ENCODE results near the gene XAF1.
"Not testable (repeated sequence)": the region's sequence is repeated elsewhere in the genome, so short reads cannot be mapped to it uniquely, and the experiment has no call there.

Gene XAF1

GRCh38 chr17:6753006-6753445 lies 2.8 kb upstream of the XAF1 start:
- peak in 1 of 3 donors; percentile 20 for DNase-seq (ENCODE audit: low read depth in 2 of 3, low spot score in 1 of 3)

DNA sequence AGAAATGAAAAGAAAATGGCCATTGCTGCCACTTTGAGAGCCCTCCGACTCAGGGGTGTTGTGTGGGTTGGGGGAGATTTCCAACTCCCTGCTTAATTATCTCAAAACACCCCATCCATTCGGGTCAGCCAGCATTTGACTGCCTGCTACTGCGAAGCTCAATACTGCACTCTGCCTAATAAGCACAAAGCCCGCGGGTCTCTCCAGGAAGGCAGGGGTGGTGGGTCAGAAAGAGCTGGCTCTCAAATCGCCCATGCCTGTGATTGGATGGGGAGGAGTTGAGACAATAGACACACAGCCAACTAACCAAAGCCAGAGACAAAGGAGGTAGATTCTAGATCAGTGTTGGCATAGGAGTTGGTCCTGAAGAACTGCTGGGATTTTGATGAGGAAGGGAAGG lies 2.3 kb upstream of the XAF1 start:
- DNase-seq (ENCODE audit: low read depth in 2 of 3, low spot score in 1 of 3) = no peak

DNA sequence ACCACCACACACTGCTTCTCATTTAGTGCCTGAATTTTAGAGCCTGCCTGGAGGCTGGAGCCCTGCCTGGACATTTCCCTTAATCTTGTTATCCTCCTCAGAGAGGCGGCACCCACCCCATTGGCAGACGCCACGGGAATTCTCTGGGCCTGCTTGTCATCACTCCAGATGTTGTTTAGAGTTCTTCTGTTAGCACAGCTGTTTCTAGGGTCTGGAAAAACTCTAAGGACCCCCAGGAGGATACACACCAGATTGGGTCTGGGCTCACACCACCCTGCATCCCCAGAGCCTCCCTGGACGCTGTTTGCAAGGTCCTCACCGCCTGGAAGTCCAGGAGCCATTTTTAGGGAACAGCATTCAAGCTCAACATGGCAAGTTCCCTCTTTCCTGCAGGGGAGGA lies 565 bp upstream of the XAF1 start:
- DNase-seq (ENCODE audit: low read depth in 2 of 3, low spot score in 1 of 3) = no peak

DNA sequence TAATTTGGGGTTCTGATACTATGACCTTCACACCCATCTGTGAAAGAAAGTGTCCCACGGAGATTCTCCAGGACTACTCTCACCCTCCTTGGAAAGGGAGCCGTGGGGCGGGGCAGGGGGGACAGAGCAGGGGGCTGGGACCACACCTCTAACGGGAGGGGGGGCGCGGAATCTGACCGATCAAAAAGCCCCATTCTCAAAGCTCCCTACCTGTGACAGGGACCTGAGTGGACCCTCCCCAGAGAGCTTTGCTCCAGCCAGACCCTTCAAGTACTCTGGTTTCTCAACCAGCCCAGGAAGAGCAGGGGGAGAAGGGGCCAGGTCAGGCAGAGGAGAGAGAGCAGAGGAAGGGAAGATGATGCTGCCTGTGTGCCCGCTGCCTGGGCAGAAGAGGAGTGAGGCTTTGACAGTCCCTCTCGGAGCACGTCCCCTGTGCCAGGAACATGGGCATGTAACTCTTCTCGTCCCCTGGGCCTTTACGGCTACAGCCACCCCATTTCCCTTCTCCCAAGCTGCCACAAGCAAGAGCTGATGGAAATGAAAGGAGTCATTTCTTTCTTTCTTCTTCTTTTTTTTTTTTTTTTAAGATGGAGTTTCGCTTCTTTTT lies 682 bp downstream of the XAF1 start:
- no peak for DNase-seq (ENCODE audit: low read depth in 2 of 3, low spot score in 1 of 3)

DNA sequence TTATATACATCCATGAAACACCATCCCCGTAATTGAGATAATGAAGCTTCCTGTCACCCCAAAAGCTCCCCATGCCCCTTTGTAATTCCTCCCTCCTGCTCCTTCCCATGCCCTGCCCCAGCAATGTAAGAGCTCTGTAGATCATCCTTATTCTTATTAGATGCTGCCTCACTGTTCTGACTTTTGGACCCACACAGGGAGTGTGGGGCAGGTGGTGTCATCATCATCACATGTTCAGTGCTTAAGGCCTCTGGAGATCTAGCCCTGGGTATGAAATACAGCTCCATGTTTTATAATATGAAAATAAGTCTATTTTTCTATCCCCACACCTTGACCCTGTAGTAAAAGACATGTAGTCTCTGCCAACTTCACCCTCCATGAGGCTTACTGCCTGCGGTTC lies 1.9 kb downstream of the XAF1 start:
- DNase-seq (ENCODE audit: low read depth in 2 of 3, low spot score in 1 of 3) = no peak

- DNase-seq (ENCODE audit: low read depth in 2 of 3, low spot score in 1 of 3) = no peak
Measured at GRCh38 chr17:6761779-6762178, 5.9 kb downstream of the XAF1 start.

DNA sequence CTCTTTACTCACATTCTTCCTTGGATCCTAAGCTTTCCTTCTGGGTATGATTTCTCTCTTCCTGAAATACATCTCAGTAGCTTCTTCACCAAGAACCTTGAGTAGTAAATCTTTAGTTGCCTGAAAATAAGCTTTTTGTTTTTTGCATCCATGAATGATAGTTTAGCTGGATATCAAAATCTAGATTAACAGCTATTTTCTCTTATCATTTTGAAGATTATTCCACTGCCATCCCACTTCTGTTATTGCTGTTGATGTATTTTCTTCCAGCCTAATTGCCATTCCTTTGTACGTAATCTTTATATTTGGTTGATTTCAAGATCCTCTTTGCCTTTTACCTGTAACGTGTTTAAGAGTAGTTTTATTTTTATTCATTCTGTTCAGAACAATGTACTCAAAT lies 12.6 kb downstream of the XAF1 start:
- no peak for DNase-seq (ENCODE audit: low read depth in 2 of 3, low spot score in 1 of 3)

DNA sequence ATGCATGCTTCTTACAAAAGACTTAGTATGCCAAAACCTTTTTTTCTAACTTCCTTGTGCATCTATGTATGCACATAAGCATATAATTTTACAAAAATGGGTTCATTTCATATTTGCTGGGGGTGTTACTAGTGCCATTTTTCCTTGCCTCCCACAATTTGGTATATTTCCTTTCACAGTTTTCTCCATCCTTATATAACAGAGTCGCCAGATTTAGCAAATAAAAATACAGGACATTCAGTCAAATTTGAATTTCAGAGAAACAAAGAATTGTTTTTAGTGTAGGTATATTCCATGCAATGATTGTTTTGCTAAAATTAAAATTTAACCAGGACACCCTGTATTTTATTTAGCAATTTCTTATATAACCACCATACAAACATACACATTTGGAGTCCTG lies 16.2 kb downstream of the XAF1 start:
- DNase-seq (ENCODE audit: low read depth in 2 of 3, low spot score in 1 of 3) = no peak

DNA sequence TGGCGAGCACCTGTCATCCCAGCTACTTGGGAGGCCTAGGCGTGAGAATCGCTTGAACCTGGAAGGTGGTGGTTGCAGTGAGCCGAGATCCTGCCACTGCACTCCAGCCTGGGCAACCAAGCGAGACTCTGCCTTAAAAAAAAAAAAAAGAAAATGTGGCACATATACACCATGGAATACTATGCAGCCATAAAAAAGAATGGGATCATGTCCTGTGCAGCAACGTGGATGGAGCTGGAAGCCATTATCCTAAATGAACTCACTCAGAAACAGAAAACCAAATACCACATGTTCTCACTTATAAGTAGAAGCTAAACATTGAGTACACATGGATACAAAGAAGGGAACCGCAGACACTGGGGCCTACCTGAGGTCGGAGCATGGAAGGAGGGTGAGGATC lies 19.1 kb downstream of the XAF1 start:
- not testable (repeated sequence) for DNase-seq (ENCODE audit: low read depth in 2 of 3, low spot score in 1 of 3)

DNA sequence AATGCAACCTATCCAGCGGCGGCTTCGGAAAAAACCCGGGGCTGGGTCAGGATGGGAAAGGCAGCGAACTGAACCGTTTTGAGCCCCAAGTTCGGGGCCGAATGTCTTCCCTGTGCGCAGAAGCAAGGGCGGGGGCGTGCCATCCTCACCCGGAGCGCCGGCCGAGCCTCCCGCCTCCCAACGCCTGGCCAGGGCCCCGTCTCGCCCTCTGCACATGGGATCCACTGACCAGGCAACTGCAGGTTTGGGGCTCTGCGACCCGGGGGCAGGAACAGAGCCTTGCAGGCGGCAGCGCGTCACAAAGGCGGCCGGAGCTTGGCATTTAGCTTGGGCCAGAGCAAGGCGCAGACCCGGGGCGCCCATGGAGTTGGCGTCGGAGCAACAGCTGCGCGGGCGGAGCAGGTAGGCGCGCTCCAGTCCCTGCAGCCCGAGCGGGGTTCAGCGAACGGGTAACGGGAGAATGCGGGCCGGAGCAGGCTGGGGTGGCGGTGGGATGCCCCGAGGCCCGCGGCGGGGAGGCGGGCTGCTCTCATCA lies 20.1 kb downstream of the XAF1 start, which contains the start of gene FBXO39:
Gene FBXO39, plus strand, starts transcription at position 345 of the 535 bp plus-strand sequence. CDS start 3,654 bp downstream, outside the sequence.
- DNase-seq (ENCODE audit: low read depth in 2 of 3, low spot score in 1 of 3) = no peak

- DNase-seq (ENCODE audit: low read depth in 2 of 3, low spot score in 1 of 3) = no peak
Measured at GRCh38 chr17:6779411-6779810, 23.6 kb downstream of the XAF1 start.

DNA sequence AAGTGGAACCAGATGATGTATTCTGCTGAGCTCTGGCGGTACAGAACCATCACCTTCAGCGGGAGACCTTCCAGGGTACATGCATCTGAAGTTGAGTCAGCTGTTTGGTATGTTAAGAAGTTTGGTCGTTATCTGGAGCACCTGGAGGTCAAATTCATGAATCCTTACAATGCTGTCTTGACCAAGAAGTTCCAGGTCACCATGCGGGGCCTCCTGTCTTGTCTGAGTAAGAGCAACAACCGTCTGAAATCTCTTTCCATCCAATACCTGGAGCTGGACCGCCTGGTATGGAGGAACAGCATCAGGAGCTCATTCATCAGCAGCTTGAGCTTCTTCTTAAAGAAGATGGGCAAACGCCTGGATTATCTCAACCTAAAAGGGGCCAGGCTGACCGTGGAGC lies 24.2 kb downstream of the XAF1 start:
- no peak for DNase-seq (ENCODE audit: low read depth in 2 of 3, low spot score in 1 of 3)

DNA sequence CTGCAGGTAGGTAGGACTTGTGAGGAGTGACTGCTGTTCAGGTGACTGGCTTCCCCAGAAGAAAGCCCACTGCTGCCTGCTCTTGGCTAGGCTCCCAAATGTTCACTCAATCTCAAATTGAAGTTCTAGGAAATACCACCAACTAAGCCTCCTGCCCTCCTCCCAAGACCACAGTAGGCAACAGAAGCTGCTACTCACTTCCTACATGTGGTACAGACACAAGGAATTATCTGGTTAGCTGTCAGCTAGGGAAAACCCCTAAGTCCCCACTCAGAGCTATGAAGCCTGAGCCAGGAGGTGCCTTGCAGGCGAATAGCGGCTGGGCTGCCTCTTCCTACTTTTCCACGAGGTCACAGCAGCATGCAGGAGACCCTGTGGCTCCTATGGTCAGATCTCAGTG lies 25.0 kb downstream of the XAF1 start:
- DNase-seq (ENCODE audit: low read depth in 2 of 3, low spot score in 1 of 3) = no peak

- no peak for DNase-seq (ENCODE audit: low read depth in 2 of 3, low spot score in 1 of 3)
Measured at GRCh38 chr17:6782244-6782643, 26.4 kb downstream of the XAF1 start.

DNA sequence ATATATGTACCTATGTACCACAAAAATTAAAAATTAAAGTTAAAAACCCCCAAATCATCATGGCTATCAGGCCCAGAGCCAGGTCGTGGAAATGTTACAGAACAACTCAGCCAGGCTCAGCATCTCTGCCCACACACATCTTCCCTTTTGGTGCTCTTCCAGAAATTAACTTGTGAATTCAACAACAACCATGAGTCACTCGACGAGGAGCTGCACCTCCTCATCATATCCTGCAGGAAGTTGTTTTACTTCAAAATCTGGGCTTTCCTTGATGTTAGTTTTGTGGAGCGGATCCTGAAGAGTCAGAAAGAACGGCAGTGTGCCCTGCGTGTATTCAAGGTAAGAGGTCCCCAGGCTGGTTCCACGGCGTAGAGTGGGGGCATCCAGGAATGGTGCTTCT lies 30.8 kb downstream of the XAF1 start:
- DNase-seq (ENCODE audit: low read depth in 2 of 3, low spot score in 1 of 3) = no peak

GRCh38 chr17:6787081-6787693 lies 31.3 kb downstream of the XAF1 start:
- no peak for DNase-seq (ENCODE audit: low read depth in 2 of 3, low spot score in 1 of 3)

- no peak for DNase-seq (ENCODE audit: low read depth in 2 of 3, low spot score in 1 of 3)
Measured at GRCh38 chr17:6789146-6789545, 33.3 kb downstream of the XAF1 start.

DNA sequence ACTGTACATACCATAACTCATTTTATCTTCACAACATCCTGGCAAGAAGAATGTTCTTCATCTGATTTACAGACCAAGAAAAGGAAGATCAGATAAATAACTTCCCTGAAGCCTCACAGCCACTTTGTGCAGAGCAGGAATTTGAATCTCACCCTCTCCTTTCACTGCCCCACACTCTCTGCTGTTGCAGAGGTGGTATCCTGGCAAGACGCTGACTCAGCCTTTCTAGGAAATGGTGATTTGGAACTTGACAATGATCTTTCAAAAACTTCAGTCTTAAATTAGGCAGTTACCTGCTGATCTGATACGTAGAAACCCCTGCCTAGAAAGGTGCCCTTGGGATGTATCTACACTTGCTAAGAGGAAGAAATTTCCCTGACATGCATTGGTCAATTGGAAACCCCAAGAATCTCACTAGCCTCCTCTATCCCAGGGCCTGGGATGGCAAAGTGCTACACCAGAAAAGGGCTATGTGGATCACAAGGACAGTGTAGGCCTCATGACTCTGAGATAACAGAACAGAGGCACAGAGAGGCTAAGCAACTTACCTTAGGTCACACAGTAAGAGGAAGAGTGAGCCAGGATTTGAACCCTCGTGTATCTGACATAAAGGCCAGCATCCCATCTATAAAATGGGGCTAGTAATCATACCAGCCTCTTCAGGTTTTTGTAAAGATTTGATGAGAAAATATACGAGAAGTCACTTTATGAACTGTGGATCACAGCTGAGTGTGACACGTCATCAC lies 38.1 kb downstream of the XAF1 start:
- no peak for DNase-seq (ENCODE audit: low read depth in 2 of 3, low spot score in 1 of 3)

DNA sequence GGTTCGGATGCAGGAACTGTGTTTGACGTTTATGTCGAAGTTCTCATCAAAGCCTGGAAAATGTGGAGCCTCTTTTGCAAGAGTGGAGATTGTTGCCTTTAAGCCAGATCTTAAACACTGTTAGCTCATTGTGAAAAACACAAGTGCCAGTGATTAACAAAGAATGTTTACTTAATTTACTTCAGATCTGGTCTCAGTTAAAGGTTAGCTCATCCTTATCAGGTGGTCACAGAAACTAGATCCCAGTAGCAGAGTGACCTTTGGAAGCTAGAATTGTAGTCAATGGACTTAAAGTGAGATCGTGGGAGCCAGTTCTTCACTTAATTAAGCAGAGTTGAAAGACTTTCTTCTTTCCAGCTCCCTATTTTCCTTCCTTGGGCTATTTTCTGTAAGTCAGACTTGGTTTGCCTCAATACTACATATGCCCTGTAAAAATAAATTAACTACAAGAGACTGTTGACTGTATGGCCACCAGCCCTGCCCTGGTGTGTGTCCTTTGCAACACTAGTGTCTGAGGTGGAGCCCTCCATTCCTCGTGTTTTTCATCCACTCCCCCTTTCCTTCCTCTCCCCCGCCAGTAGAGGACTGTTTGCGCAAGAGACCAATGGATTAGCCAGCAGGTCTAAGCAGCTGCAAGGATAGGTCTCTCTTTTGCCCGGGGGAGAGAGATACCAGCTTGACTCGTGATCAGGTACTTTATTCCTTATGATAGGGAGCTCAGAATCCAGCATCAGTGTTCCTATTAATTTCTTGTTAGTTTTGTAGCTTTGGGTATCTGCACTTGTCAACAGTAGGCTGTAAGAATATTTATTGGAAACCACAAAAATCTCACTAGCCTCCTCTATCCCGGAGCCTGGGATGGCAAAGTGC lies 40.4 kb downstream of the XAF1 start:
- DNase-seq (ENCODE audit: low read depth in 2 of 3, low spot score in 1 of 3) = no peak

DNA sequence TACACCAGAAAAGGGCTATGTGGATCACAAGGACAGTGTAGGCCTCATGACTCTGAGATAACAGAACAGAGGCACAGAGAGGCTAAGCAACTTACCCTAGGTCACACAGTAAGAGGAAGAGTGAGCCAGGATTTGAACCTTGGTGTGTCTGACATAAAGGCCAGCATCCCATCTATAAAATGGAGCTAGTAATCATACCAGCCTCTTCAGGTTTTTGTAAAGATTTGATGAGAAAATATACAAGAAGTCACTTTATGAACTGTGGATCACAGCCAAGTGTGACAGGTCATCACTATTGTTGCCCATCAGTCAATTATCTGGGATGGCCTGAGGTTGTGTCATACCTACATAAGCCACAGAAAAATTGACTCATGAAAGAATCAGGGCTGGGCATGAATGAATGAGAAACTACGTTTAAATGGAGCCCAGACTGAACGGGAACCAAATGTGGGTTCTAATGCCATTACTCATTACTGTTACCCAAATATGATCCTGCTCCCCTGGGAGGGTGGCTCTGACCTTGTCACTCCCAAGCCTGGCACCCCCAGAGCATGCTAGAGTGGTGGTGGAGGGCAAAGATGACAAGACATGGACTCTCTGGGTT lies 41.1 kb downstream of the XAF1 start:
- no peak for DNase-seq (ENCODE audit: low read depth in 2 of 3, low spot score in 1 of 3)

All from stimulated activated CD4-positive, alpha-beta T cell treated with anti-CD3 and anti-CD28 coated beads, Interleukin-12 subunit alpha, Interleukin-12 subunit beta, amount 100 ng/mL, for 48 hours (primary cell).